Measurements from ENCODE around the gene MRTFB.

Gene MRTFB

GRCh38 chr16:14061732-14062259, 9.3 kb upstream of the MRTFB start:
- no peak for DNase-seq (ENCODE audit: extremely low read depth in 1 of 2, low read depth in 1 of 2)

GRCh38 chr16:14062261-14062660, 8.9 kb upstream of the MRTFB start:
- DNase-seq (ENCODE audit: extremely low read depth in 1 of 2, low read depth in 1 of 2), result no peak

- DNase-seq (ENCODE audit: extremely low read depth in 1 of 2, low read depth in 1 of 2), result no peak
These were observed 7.2 kb upstream of the MRTFB start for GRCh38 chr16:14063618-14064581.

- no peak for DNase-seq (ENCODE audit: extremely low read depth in 1 of 2, low read depth in 1 of 2)
These were observed 1.3 kb upstream of the MRTFB start for GRCh38 chr16:14069818-14070217.

- DNase-seq (ENCODE audit: extremely low read depth in 1 of 2, low read depth in 1 of 2), result no peak
These were observed 603 bp upstream of the MRTFB start for GRCh38 chr16:14070555-14070876.

- DNase-seq (ENCODE audit: extremely low read depth in 1 of 2, low read depth in 1 of 2), result peak in 1 of 2 donors; percentile 5
These were observed 605 bp downstream of the MRTFB start for GRCh38 chr16:14071576-14072271.

GRCh38 chr16:14072360-14072759, 1.2 kb downstream of the MRTFB start:
- no peak for DNase-seq (ENCODE audit: extremely low read depth in 1 of 2, low read depth in 1 of 2)

- no peak for DNase-seq (ENCODE audit: extremely low read depth in 1 of 2, low read depth in 1 of 2)
These were observed 3.4 kb downstream of the MRTFB start for GRCh38 chr16:14074544-14074943.

GRCh38 chr16:14077918-14078317, 6.8 kb downstream of the MRTFB start:
- no peak for DNase-seq (ENCODE audit: extremely low read depth in 1 of 2, low read depth in 1 of 2)

GRCh38 chr16:14086477-14086876, 15.4 kb downstream of the MRTFB start:
- no peak for DNase-seq (ENCODE audit: extremely low read depth in 1 of 2, low read depth in 1 of 2)

- DNase-seq (ENCODE audit: extremely low read depth in 1 of 2, low read depth in 1 of 2), result no peak
These were observed 16.1 kb downstream of the MRTFB start for GRCh38 chr16:14087181-14087580.

GRCh38 chr16:14087590-14088154, 16.6 kb downstream of the MRTFB start:
- DNase-seq (ENCODE audit: extremely low read depth in 1 of 2, low read depth in 1 of 2), result no peak

- no peak for DNase-seq (ENCODE audit: extremely low read depth in 1 of 2, low read depth in 1 of 2)
These were observed 17.1 kb downstream of the MRTFB start for GRCh38 chr16:14088155-14088753.

GRCh38 chr16:14089283-14089823, 18.2 kb downstream of the MRTFB start:
- no peak for DNase-seq (ENCODE audit: extremely low read depth in 1 of 2, low read depth in 1 of 2)

- DNase-seq (ENCODE audit: extremely low read depth in 1 of 2, low read depth in 1 of 2), result no peak
These were observed 21.4 kb downstream of the MRTFB start for GRCh38 chr16:14092561-14092960.

GRCh38 chr16:14095883-14096551, 24.9 kb downstream of the MRTFB start:
- no peak for DNase-seq (ENCODE audit: extremely low read depth in 1 of 2, low read depth in 1 of 2)

GRCh38 chr16:14097182-14097959, 26.3 kb downstream of the MRTFB start:
- no peak for DNase-seq (ENCODE audit: extremely low read depth in 1 of 2, low read depth in 1 of 2)

GRCh38 chr16:14098081-14098480, 27.0 kb downstream of the MRTFB start:
- DNase-seq (ENCODE audit: extremely low read depth in 1 of 2, low read depth in 1 of 2), result no peak

- DNase-seq (ENCODE audit: extremely low read depth in 1 of 2, low read depth in 1 of 2), result no peak
These were observed 29.7 kb downstream of the MRTFB start for GRCh38 chr16:14100825-14101224.

GRCh38 chr16:14101415-14101814, 30.3 kb downstream of the MRTFB start:
- DNase-seq (ENCODE audit: extremely low read depth in 1 of 2, low read depth in 1 of 2), result no peak

Measured in activated CD8-positive, alpha-beta memory T cell treated with anti-CD3 and anti-CD28 coated beads for 1 hour (primary cell).